CD14-positive monocyte (primary cell): Measurements from ENCODE around the gene SPRN. TPM values are rescaled to one million over a fixed set of nuclear protein-coding genes. Genes with fewer than 3 reads are reported as not detected.

ENCODE experiments used
- DNase-seq, 3 donors: peaks; one replicate each; pipeline ENCODE4 v3.0.0-alpha.2; 2011 to 2022
- H2AFZ ChIP-seq: 2 replicates; pipeline ENCODE4 v1.6.0; 2012; ENCODE audit warnings: mild to moderate bottlenecking, low read depth, low read length, inconsistent platforms; ENCODE audit not compliant: insufficient read depth, poor library complexity, severe bottlenecking
- H3K27ac ChIP-seq, 2 donors: 1 replicate in 1 of 2; 2 replicates in 1 of 2; pipeline ENCODE4 v1.5.1; 2012 to 2013; ENCODE audit warnings: low read length in 2 of 2, control low read depth in 1 of 2, inconsistent platforms in 1 of 2, low read depth in 1 of 2, mild to moderate bottlenecking in 1 of 2
- H3K27me3 ChIP-seq, 2 donors: one replicate each; pipeline versions ENCODE4 v1.6.0 to v1.6.1; 2011 to 2013; ENCODE audit warnings: low read length in 2 of 2; ENCODE audit not compliant: control insufficient read depth in 2 of 2, insufficient read depth in 2 of 2
- H3K36me3 ChIP-seq, 2 donors: replicated peaks in 1 of 2; 1 replicate in 1 of 2; 2 replicates in 1 of 2; pipeline versions ENCODE4 v1.5.1 to v1.6.1; 2012 to 2013; ENCODE audit warnings: low read length in 2 of 2, control low read depth in 1 of 2, inconsistent platforms in 1 of 2, mild to moderate bottlenecking in 1 of 2; ENCODE audit not compliant: insufficient read depth in 2 of 2, control insufficient read depth in 1 of 2
- H3K4me1 ChIP-seq, 2 donors: 1 replicate in 1 of 2; 2 replicates in 1 of 2; pipeline versions ENCODE4 v1.5.1 to v1.6.1; 2012 to 2013; ENCODE audit warnings: low read length in 2 of 2, control low read depth in 1 of 2, inconsistent platforms in 1 of 2, mild to moderate bottlenecking in 1 of 2, moderate library complexity in 1 of 2; ENCODE audit not compliant: insufficient read depth in 2 of 2, control insufficient read depth in 1 of 2
- H3K4me2 ChIP-seq: replicated peaks from 2 replicates; pipeline ENCODE3; 2012; ENCODE audit warnings: low read length, moderate library complexity, mild to moderate bottlenecking; ENCODE audit not compliant: poor library complexity, severe bottlenecking; ENCODE audit errors: extremely low read depth
- H3K4me3 ChIP-seq, 3 experiments: fragments of 200-600 bp in 1 of 3; sonication (generic) in 1 of 3; replicated peaks in 1 of 3; 1 replicate in 2 of 3; 2 replicates in 1 of 3; pipeline ENCODE4 v1.5.1; 2011 to 2013; ENCODE audit warnings: low read length in 3 of 3, mild to moderate bottlenecking in 3 of 3, control low read depth in 2 of 3, low read depth in 2 of 3, inconsistent platforms in 1 of 3, moderate library complexity in 1 of 3
- H3K79me2 ChIP-seq: 2 replicates; pipeline ENCODE4 v1.6.0; 2012; ENCODE audit warnings: mild to moderate bottlenecking, control low read depth, inconsistent platforms, low read length, moderate library complexity; ENCODE audit not compliant: insufficient read depth
- H3K9ac ChIP-seq: 2 replicates; pipeline ENCODE4 v1.6.0; 2017; ENCODE audit warnings: low read length, mild to moderate bottlenecking; ENCODE audit not compliant: insufficient read depth, poor library complexity, severe bottlenecking
- H3K9me3 ChIP-seq, 2 donors: replicated peaks in 1 of 2; 1 replicate in 1 of 2; 2 replicates in 1 of 2; pipeline versions ENCODE4 v1.5.1 to v1.6.1; 2012 to 2013; ENCODE audit warnings: low read length in 2 of 2, control low read depth in 1 of 2; ENCODE audit not compliant: control insufficient read depth in 1 of 2, insufficient read depth in 1 of 2
- H4K20me1 ChIP-seq: 2 replicates; pipeline ENCODE4 v1.6.0; 2012; ENCODE audit warnings: mild to moderate bottlenecking, low read length, control low read depth, moderate library complexity; ENCODE audit not compliant: insufficient read depth
- H3K27ac Mint-ChIP-seq, 7 donors: one replicate each; pipeline ENCODE4 v1.8.0; 2020; ENCODE audit warnings: mild to moderate bottlenecking in 7 of 7, mixed read lengths in 7 of 7, moderate library complexity in 6 of 7, inconsistent platforms in 2 of 7
- H3K27me3 Mint-ChIP-seq, 3 donors: one replicate each; pipeline ENCODE4 v1.8.0; 2021 to 2022; ENCODE audit warnings: low read depth in 3 of 3, mild to moderate bottlenecking in 3 of 3, mixed read lengths in 3 of 3, moderate library complexity in 3 of 3, inconsistent platforms in 1 of 3
- H3K36me3 Mint-ChIP-seq, 2 donors: one replicate each; pipeline ENCODE4 v1.8.0; 2020; ENCODE audit warnings: mixed read lengths in 2 of 2, inconsistent platforms in 1 of 2, mild to moderate bottlenecking in 1 of 2
- H3K4me1 Mint-ChIP-seq: one replicate; pipeline ENCODE4 v1.8.0; 2020; ENCODE audit warnings: mild to moderate bottlenecking, mixed read lengths
- H3K4me3 Mint-ChIP-seq, 2 donors: one replicate each; pipeline ENCODE4 v1.8.0; 2020; ENCODE audit warnings: mild to moderate bottlenecking in 2 of 2, mixed read lengths in 2 of 2, moderate library complexity in 1 of 2
- H3K9me3 Mint-ChIP-seq, 7 donors: one replicate each; pipeline ENCODE4 v1.8.0; 2020 to 2022; ENCODE audit warnings: mixed read lengths in 7 of 7, mild to moderate bottlenecking in 6 of 7, moderate library complexity in 6 of 7, inconsistent platforms in 2 of 7
- WGBS: methylation state at CpG from one replicate; pipeline ENCODE4 v1.1.5; 2013; ENCODE audit warnings: missing lambda C conversion rate; ENCODE audit not compliant: insufficient coverage; 5-methylcytosine and 5-hydroxymethylcytosine counted together
- intact Hi-C, 2 donors: fragments of 100-400 bp; cut with micrococcal nuclease; formaldehyde crosslinking; loops; one replicate each; pipeline versions ENCODE4 v1.15.0 to v1.15.1; 2023
- polyA plus RNA-seq, 3 donors: library from polyadenylated mRNA; depleted of rRNA in 1 of 3; unstranded in 2 of 3; stranded (reverse) in 1 of 3; fragments of 300-500 nt in 2 of 3; fragments of >200 nt in 1 of 3; fragmentation: Illumina TruSeq in 2 of 3; gene quantifications; 1 replicate in 2 of 3; 2 replicates in 1 of 3; pipeline ENCODE4 v1.2.3, GENCODE V29; 2012 to 2021
- TF ChIP-seq, protein P1 (sequence below): fragments of 200-600 bp; IDR thresholded peaks from one replicate; pipeline ENCODE4 v1.8.0; 2022; ENCODE audit warnings: antibody characterized with exemption, mild to moderate bottlenecking

The SPRN gene
- polyA plus RNA-seq, 3 donors, result not detected

DNA sequence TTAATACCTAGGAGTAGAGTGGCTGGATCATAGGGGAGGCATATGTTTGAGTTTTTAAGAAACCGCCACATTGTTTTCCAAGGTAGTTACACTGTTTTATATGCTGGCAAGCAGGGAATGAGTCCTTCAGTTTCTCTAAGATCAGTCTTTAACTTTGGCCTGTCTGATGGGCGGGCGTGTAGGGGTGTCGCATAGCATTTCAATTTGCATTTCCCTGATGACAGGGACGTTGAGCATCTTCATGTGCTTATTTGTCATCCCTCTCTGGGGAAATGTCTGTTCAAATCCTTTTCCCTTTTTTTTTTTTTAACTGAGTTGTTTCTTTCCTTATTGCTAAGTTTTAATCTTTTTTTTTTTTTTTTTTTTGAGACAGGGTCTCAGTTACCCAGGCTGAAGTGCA, 20.6 kb downstream of the SPRN start:
- peaks cover 76 to 92% of the 10 kb centered on the region in 2 donors for H3K36me3 Mint-ChIP-seq
- no peak overlapping the region for H3K27ac Mint-ChIP-seq
- no peak overlapping the region for H3K4me3 ChIP-seq
- no peaks in the 10 kb centered on the region for H3K27me3 ChIP-seq
- H3K4me1 Mint-ChIP-seq, result peaks cover 1% of the 10 kb centered on the region
- TF ChIP-seq, protein P1, sequence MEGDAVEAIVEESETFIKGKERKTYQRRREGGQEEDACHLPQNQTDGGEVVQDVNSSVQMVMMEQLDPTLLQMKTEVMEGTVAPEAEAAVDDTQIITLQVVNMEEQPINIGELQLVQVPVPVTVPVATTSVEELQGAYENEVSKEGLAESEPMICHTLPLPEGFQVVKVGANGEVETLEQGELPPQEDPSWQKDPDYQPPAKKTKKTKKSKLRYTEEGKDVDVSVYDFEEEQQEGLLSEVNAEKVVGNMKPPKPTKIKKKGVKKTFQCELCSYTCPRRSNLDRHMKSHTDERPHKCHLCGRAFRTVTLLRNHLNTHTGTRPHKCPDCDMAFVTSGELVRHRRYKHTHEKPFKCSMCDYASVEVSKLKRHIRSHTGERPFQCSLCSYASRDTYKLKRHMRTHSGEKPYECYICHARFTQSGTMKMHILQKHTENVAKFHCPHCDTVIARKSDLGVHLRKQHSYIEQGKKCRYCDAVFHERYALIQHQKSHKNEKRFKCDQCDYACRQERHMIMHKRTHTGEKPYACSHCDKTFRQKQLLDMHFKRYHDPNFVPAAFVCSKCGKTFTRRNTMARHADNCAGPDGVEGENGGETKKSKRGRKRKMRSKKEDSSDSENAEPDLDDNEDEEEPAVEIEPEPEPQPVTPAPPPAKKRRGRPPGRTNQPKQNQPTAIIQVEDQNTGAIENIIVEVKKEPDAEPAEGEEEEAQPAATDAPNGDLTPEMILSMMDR, result no peak
- H3K4me1 ChIP-seq, result no peaks in the 10 kb centered on the region
- no peak overlapping the region for H3K27ac ChIP-seq
- peaks cover 0 to 6% (median 3%) of the 10 kb centered on the region in 7 donors for H3K9me3 Mint-ChIP-seq
- no peak overlapping the region for H3K4me3 Mint-ChIP-seq
- DNase-seq, result no peak
- intact Hi-C loops, result no loop called here
- H3K36me3 ChIP-seq, result peaks cover 35 to 95% of the 10 kb centered on the region in 2 donors
- WGBS, result 96% methylated on average over 4 of the region's 5 CpGs
- no peaks in the 10 kb centered on the region for H4K20me1 ChIP-seq
- H2AFZ ChIP-seq, result no peak overlapping the region
- no peaks in the 10 kb centered on the region for H3K27me3 Mint-ChIP-seq
- H3K9ac ChIP-seq, result no peak overlapping the region
- no peak overlapping the region for H3K4me2 ChIP-seq
- peaks cover 3% of the 10 kb centered on the region for H3K79me2 ChIP-seq
- no peaks in the 10 kb centered on the region for H3K9me3 ChIP-seq

DNA sequence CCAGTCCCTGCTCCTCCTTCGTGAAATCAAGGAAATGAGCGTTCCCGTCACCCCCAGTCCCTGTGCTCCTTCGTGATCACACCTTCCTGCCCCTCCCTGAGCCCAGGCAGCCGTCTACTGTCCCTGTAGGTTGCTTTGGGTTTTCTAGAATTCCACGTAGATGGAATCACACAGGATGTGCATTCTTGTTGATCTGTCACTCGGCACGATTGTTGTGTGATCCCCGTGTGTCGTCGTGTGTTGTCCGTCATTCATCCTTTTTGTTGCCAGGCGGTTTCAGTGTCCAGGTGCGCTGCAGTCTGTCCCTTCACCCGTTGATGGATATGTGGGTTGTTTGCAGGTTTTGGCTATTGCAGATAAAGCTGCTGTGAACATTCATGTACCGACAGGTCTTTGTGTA, 21.1 kb downstream of the SPRN start:
- Histone ChIP-seq H3K36me3 (peaks cover 38 to 95% of the 10 kb centered on the region in 2 donors), H3K4me1 (no peaks in the 10 kb centered on the region), H2AFZ (no peak overlapping the region), H3K79me2 (peaks cover 6% of the 10 kb centered on the region), H4K20me1 (no peaks in the 10 kb centered on the region), H3K4me3 (no peak overlapping the region), H3K27ac (no peak overlapping the region), H3K9me3 (no peaks in the 10 kb centered on the region), H3K4me2 (no peak overlapping the region), H3K9ac (no peak overlapping the region), H3K27me3 (no peaks in the 10 kb centered on the region)
- 89% methylated on average over 13 of the region's 16 CpGs for WGBS
- Mint-ChIP-seq H3K36me3 (peaks cover 77 to 92% of the 10 kb centered on the region in 2 donors), H3K4me1 (peaks cover 1% of the 10 kb centered on the region), H3K9me3 (peaks cover 0 to 3% (median 1%) of the 10 kb centered on the region in 7 donors), H3K27ac (peak overlapping the region in 1 of 7 donors; percentile 62), H3K4me3 (no peak overlapping the region), H3K27me3 (no peaks in the 10 kb centered on the region)
- TF ChIP-seq, protein P1, result no peak
- no peak for DNase-seq
- intact Hi-C loops, result no loop called here
